Bronchial epithelial cell (primary cell): Measurements from ENCODE around the gene DLG1. TPM values are rescaled to one million over a fixed set of nuclear protein-coding genes. Genes with fewer than 3 reads are reported as not detected.

Experiments used
- DNase-seq: peaks from one replicate; pipeline ENCODE4 v3.0.0-alpha.2; 2010; ENCODE audit warnings: low read depth
- FAIRE-seq: peaks from 2 replicates; lab custom pipeline; 2011; peaks lifted over from hg19 to GRCh38; lab: Jason Lieb, UNC
- H3K27me3 ChIP-seq: 2 replicates; pipeline ENCODE4 v1.5.1; 2011; ENCODE audit warnings: low read length; ENCODE audit not compliant: control insufficient read depth, insufficient read depth
- H3K36me3 ChIP-seq: 2 replicates; pipeline ENCODE4 v1.5.1; 2011; ENCODE audit warnings: low read length; ENCODE audit not compliant: control insufficient read depth, insufficient read depth
- H3K4me3 ChIP-seq: 2 replicates; pipeline ENCODE4 v1.5.1; 2011; ENCODE audit warnings: mild to moderate bottlenecking, low read depth, low read length, control low read depth
- total RNA-seq: library from RNA; depleted of rRNA; stranded (reverse); fragments of >200 nt; gene quantifications from 2 replicates; pipeline ENCODE4 v1.2.1, GENCODE V29; 2014
- TF ChIP-seq, protein P1 (sequence below): IDR thresholded peaks from 2 replicates; pipeline ENCODE4 v1.5.1; 2011; ENCODE audit warnings: mild to moderate bottlenecking, moderate library complexity, low read length, control low read depth, inconsistent platforms; ENCODE audit not compliant: insufficient read depth, severe bottlenecking

Gene DLG1
- total RNA-seq, 1 donor from 2014 or later = 66.6 TPM

DNA sequence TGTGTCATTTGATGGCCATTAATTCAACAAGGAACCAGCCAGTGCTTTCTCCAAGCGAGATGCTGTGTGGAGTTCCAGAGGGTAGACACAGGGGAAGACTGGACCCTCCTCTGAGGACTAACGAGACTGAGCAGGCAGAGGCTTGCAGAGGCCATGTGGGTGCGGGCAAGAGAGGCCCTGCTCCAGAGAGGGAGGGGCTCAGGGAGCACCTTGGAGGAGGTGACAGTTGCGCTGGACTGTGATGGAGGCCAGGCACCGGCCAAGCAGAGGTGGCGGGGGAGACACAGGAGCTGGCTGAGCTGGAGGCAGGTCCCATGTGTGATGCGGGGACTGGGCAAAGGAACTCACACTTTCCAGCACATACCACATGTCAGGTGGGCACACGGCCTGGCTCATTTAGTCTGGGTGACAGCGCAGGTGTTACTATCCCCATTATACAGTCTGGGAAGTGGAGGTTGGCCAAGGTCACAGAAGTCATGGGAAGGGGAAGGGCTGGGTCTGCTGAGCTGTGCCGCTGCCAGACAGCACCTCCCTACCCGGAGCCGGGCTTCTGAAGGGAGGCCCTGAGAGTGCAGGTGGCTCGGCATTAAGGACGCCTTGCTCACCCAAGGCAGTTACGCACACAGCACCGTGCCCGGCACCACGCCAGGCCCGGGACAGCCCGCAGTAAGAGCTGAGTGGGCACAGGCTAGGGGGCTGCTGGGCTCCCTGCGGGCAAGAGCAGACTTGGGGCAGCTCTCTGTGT lies 272.5 kb downstream of the DLG1 start:
- H3K4me3 ChIP-seq = no peak overlapping the region
- FAIRE-seq = no peak
- no peaks in the 10 kb centered on the region for H3K36me3 ChIP-seq
- TF ChIP-seq, protein P1, sequence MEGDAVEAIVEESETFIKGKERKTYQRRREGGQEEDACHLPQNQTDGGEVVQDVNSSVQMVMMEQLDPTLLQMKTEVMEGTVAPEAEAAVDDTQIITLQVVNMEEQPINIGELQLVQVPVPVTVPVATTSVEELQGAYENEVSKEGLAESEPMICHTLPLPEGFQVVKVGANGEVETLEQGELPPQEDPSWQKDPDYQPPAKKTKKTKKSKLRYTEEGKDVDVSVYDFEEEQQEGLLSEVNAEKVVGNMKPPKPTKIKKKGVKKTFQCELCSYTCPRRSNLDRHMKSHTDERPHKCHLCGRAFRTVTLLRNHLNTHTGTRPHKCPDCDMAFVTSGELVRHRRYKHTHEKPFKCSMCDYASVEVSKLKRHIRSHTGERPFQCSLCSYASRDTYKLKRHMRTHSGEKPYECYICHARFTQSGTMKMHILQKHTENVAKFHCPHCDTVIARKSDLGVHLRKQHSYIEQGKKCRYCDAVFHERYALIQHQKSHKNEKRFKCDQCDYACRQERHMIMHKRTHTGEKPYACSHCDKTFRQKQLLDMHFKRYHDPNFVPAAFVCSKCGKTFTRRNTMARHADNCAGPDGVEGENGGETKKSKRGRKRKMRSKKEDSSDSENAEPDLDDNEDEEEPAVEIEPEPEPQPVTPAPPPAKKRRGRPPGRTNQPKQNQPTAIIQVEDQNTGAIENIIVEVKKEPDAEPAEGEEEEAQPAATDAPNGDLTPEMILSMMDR = no peak
- DNase-seq = no peak
- H3K27me3 ChIP-seq = no peaks in the 10 kb centered on the region

DNA sequence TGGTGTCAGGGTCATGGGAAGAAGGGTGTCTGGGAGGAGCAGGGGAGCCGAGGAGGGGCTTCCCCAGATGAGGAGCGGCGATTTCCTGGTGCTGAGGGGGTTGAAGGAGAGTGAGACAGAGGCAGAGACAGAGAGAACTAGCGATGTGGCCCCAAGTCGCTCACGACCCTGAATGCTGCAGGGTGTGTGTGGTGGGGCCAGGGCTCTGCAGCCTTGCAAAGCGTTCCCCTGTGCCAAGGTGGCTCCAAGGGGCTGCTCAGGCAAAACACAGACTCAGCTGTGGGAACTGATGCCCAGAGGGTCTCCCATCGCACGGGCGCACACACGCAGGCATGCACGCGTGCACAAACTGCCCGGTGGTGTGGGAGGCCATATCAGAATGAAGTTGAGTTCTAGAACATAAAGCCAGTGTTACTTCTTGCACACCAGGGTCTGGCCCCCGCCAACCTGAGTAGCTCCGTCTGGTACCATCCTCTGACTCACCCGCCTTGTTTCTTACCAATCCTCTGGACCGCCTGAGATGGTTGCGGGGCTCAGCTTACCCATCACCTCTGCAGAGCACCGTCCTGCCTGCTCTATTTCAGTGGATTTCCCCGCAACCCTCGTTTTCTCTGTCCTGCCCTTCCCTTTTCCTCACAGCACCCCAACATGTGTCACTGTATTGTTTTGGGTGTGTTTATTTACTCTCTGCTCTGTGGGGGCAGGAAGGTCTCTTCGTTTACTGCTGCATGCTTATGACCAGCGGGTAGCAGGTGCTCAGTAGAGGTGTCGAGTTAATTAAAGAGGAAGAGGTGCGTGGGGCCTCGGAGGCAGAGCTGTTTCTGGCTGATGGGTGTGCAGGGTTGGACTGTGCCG lies 273.3 kb downstream of the DLG1 start:
- TF ChIP-seq, protein P1 = no peak
- FAIRE-seq (no peak), DNase-seq (no peak)
- no peaks in the 10 kb centered on the region for H3K36me3 ChIP-seq
- H3K4me3 ChIP-seq = no peak overlapping the region
- no peaks in the 10 kb centered on the region for H3K27me3 ChIP-seq

DNA sequence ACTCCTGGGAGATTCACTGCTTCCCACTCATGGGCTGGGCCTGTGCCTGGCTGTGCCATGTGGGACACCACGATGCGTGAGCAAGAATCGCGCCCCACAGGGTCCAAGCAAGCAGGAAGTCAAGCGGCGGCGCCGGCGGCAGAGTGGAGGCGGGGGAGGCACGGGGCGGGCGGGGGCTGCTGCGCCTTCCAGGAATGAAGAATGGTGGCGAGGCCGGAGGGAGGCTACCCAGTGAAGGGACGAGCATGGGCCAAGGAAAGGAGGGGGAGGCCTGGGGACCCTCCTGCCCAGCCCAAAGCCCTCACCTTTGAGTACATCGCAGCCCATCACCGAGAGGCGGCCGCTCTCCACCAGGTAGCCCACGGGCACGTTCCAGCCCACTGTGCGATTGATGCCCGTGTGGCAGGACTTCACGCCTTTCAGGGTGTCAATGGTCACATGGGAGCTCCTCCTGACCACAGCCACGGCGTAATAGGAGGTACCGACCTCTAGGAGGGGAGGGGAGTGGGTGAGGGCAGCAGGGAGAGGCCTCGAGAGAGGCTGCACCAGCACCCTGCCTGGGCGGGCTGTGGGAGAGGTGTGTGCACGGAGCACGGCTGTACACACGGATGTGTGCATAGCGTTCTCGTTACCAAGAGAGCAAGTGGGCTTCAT lies 274.3 kb downstream of the DLG1 start:
- TF ChIP-seq, protein P1 = no peak
- FAIRE-seq (no peak), DNase-seq (no peak)
- Histone ChIP-seq H3K36me3 (no peaks in the 10 kb centered on the region), H3K4me3 (no peak overlapping the region), H3K27me3 (no peaks in the 10 kb centered on the region)

DNA sequence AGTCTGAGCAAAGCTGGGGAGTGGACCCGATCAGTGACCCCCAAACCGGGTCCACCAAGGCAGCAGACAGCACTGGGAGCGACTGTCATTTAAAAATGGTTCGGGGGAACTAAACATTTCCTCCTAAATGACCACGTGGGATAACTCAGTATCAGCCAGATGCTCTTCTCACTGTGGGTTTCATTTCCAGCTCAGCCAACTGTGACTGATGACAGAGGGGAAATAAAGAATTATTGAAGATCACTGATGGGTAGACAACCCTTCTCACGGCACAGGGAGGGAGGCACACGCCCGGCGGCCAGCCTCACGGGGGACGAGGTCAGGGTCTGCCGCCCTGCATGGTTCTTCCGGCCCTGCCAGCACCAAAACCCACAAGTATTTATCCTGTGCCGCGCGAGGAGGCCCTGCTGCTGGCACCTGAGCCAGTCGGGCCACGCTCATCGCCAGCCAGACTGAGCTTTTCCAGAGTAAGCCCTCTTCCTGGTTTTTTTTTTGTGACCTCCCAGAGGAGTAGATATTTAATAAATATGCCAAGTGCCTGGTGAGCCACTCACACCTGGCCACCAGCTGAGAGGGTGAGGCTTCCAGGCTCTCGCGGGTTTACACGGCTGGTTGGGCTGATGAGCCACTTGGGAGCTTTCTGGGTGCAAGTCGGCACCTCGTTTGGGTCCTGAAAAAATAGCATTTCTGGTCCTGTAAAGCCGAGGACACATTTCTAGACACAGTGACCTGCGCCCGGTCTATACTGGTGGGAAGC lies 275.0 kb downstream of the DLG1 start:
- no peaks in the 10 kb centered on the region for H3K36me3 ChIP-seq
- FAIRE-seq (no peak), DNase-seq (no peak)
- TF ChIP-seq, protein P1 = no peak
- no peaks in the 10 kb centered on the region for H3K27me3 ChIP-seq
- no peak overlapping the region for H3K4me3 ChIP-seq

DNA sequence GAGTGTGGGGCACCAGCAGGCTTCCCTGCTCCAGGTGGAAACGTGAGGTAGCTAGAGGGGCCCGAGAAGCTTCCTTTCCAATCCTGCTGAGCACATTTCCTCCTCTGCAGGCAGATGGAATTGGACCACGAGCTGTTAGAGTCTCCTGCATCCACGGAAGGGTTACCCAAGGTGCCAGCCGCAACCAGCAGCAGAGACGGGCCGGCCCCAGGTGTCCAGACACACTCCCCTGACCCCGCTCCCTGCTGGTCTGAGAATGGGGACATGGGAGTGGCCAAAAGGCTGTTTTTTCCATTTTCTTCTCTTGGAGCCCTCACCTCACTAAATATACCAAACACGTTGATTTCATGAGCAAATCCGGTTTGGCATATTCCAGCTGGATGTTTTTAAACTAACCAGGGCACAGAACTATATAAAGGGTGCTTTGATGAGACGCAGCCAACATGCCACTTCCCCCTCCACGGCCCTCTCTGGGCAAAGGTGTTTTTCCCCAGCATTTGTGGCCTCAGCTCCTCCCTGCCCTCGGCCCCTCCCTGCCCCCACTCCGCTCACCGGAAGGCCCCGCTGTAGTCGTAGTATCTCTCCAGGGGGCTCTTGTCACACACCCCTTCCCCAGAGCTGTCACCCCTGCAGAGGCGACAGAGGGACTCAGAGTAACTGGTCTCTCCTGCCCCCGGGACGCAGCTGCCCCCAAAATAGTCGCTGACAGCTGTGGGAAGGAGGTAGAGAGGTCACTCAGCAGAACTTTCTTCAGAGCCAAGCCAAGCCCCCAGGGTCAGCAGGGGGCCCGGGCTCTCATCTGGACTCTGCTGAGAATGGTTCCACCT lies 275.8 kb downstream of the DLG1 start:
- Histone ChIP-seq H3K27me3 (no peaks in the 10 kb centered on the region), H3K36me3 (no peaks in the 10 kb centered on the region), H3K4me3 (no peak overlapping the region)
- DNase-seq = no peak
- TF ChIP-seq, protein P1 = no peak
- no peak for FAIRE-seq
